ENCODE results near the gene ARSG.
A peak's percentile ranks its signal among the peaks of the same experiment; 100 is the strongest.

The ARSG gene

GRCh38 chr17:68382582-68383085 is 91.3 kb downstream of the ARSG start:
- ChIA-PET CTCF (interaction anchor here (1.0 to 10.9 kb wide), 2 partner anchors 15 to 20 kb away, joined by 3 to 133 read pairs; no protein-coding TSS in a partner anchor), POLR2A (interaction anchor here (1.1 kb wide), 1 partner anchor 42 kb away, joined by 4 read pairs; no protein-coding TSS in a partner anchor)
- no peak for DNase-seq (ENCODE audit: low read depth, low spot score)
- no peak overlapping the region for H3K4me3 ChIP-seq (ENCODE audit: low read depth, low read length)
- no peak for TF ChIP-seq CTCF (IDR thresholded peaks at IDR 0.05; ENCODE audit: insufficient read depth, low read length, missing control alignments)

GRCh38 chr17:68383120-68383442 is 91.8 kb downstream of the ARSG start:
- no peak for DNase-seq (ENCODE audit: low read depth, low spot score)
- ChIA-PET CTCF (interaction anchor here (1.0 to 10.9 kb wide), 2 partner anchors 15 to 20 kb away, joined by 3 to 133 read pairs; no protein-coding TSS in a partner anchor), POLR2A (interaction anchor here (1.1 kb wide), 1 partner anchor 42 kb away, joined by 4 read pairs; no protein-coding TSS in a partner anchor)
- no peak for TF ChIP-seq CTCF (IDR thresholded peaks at IDR 0.05; ENCODE audit: insufficient read depth, low read length, missing control alignments)
- no peak overlapping the region for H3K4me3 ChIP-seq (ENCODE audit: low read depth, low read length)

GRCh38 chr17:68383443-68384321 is 92.4 kb downstream of the ARSG start:
- no peak for TF ChIP-seq CTCF (IDR thresholded peaks at IDR 0.05; ENCODE audit: insufficient read depth, low read length, missing control alignments)
- peak overlapping the region; percentile 20 for H3K4me3 ChIP-seq (ENCODE audit: low read depth, low read length)
- CTCF ChIA-PET, result interaction anchor here (0.9 to 10.9 kb wide), 3 partner anchors 14 to 120 kb away, joined by 3 to 133 read pairs (median 4); no protein-coding TSS in a partner anchor
- POLR2A ChIA-PET, result interaction anchor here (0.7 to 1.1 kb wide), 3 partner anchors 24 to 41 kb away, joined by 3 to 9 read pairs (median 4); no protein-coding TSS in a partner anchor
- peak; percentile 52 for DNase-seq (ENCODE audit: low read depth, low spot score)

- ChIA-PET POLR2A (interaction anchor here (0.7 kb wide), 1 partner anchor 25 kb away, joined by 3 read pairs; no protein-coding TSS in a partner anchor), CTCF (interaction anchor here (1.4 to 10.9 kb wide), 2 partner anchors 14 to 121 kb away, joined by 4 to 133 read pairs; no protein-coding TSS in a partner anchor)
- no peak overlapping the region for H3K4me3 ChIP-seq (ENCODE audit: low read depth, low read length)
- no peak for DNase-seq (ENCODE audit: low read depth, low spot score)
- TF ChIP-seq CTCF (IDR thresholded peaks at IDR 0.05; ENCODE audit: insufficient read depth, low read length, missing control alignments), result no peak
Measured at GRCh38 chr17:68384471-68384870, 93.2 kb downstream of the ARSG start.

- ChIA-PET POLR2A (no interaction called here), CTCF (interaction anchor here (1.4 to 10.9 kb wide), 2 partner anchors 13 to 122 kb away, joined by 4 to 133 read pairs; no protein-coding TSS in a partner anchor)
- no peak overlapping the region for H3K4me3 ChIP-seq (ENCODE audit: low read depth, low read length)
- DNase-seq (ENCODE audit: low read depth, low spot score), result no peak
- TF ChIP-seq CTCF (IDR thresholded peaks at IDR 0.05; ENCODE audit: insufficient read depth, low read length, missing control alignments), result no peak
Measured at GRCh38 chr17:68384941-68385340, 93.6 kb downstream of the ARSG start.

All from AG04449 (cell line).